HG03575 (cell line): Measurements from ENCODE around the gene TRPC5OS.

Source experiments
- ATAC-seq: cut with Tn5 transposase; IDR thresholded peaks from one replicate; pipeline ENCODE4 v1.9.1; 2021; ENCODE audit not compliant: unreplicated experiment, insufficient number of reproducible peaks, low FRiP score; ENCODE audit errors: extremely low read depth

Gene TRPC5OS

GRCh38 chrX:111886678-111887077 lies 10.7 kb downstream of the TRPC5OS start:
- no peak for ATAC-seq

GRCh38 chrX:111888600-111888999 lies 12.6 kb downstream of the TRPC5OS start:
- no peak for ATAC-seq

GRCh38 chrX:111892375-111892774 lies 16.4 kb downstream of the TRPC5OS start:
- ATAC-seq = no peak

GRCh38 chrX:111896148-111896547 lies 20.2 kb downstream of the TRPC5OS start:
- no peak for ATAC-seq

- ATAC-seq = no peak
Measured at GRCh38 chrX:111914398-111915090, 38.6 kb downstream of the TRPC5OS start.

GRCh38 chrX:111917591-111917990 lies 41.6 kb downstream of the TRPC5OS start:
- ATAC-seq = no peak

- no peak for ATAC-seq
Measured at GRCh38 chrX:111928456-111928855, 52.5 kb downstream of the TRPC5OS start.
